ENCODE data around the gene NOVA2. TPM values are rescaled to one million over a fixed set of nuclear protein-coding genes. Genes with fewer than 3 reads are reported as not detected.

NOVA2 gene
- total and polyA plus RNA-seq, 2 of the 8 experiments (the other 6 are each of a cell fraction or from before 2014, with no cell fraction given): 3.2 to 24.6 TPM

- H3K9ac ChIP-seq (replicated peaks in 1 of 4; ENCODE audit: extremely low read depth in 1 of 4, low read depth in 3 of 4, low read length in 3 of 4): no peak overlapping the region
- no peak for FAIRE-seq
- no peaks in the 10 kb centered on the region for H3K79me2 ChIP-seq (ENCODE audit: control insufficient read depth in 1 of 2, insufficient read depth in 2 of 2, low read length in 2 of 2)
- H2BK12ac ChIP-seq (ENCODE audit: low read depth, low read length): no peak overlapping the region
- no peaks in the 10 kb centered on the region for H3K36me3 ChIP-seq (ENCODE audit: control insufficient read depth in 2 of 4, insufficient read depth in 4 of 4, low read length in 3 of 4)
- no peak overlapping the region for H3K56ac ChIP-seq (replicated peaks; ENCODE audit: insufficient read length, low read depth, low read length)
- no peak for DNase-seq (ENCODE audit: low read depth in 1 of 2, low spot score in 2 of 2)
- H3K23me2 ChIP-seq (ENCODE audit: low read depth, low read length): 0 out of 2 replicates have a peak, but pooled peaks cover 2% of the 10 kb centered on the region
- H4K8ac ChIP-seq (ENCODE audit: extremely low read depth, insufficient read depth, low read length): no peak overlapping the region
- ChIA-PET POLR2A (ENCODE audit: partially characterized antibody) (interaction anchor here (0.8 to 1.2 kb wide), 2 partner anchors 11 to 50 kb away, joined by 3 read pairs; no protein-coding TSS in a partner anchor), CTCF (ENCODE audit: partially characterized antibody) (interaction anchor here (0.6 to 1.6 kb wide), 2 partner anchors 65 to 795 kb away, joined by 3 to 6 read pairs; no protein-coding TSS in a partner anchor)
- no peak overlapping the region for H3K27ac ChIP-seq (ENCODE audit: low read depth, low read length)
- H3K4me1 ChIP-seq (replicated peaks in 1 of 4; ENCODE audit: control insufficient read depth in 3 of 4, insufficient read depth in 4 of 4, low read length in 3 of 4): peaks cover 0 to 7% (median 4%) of the 10 kb centered on the region in 4 experiments; a peak in 3 of 7 replicates
- no peak overlapping the region for H3K4me2 ChIP-seq (ENCODE audit: insufficient read depth in 1 of 2, low read depth in 2 of 2, low read length in 2 of 2)
- no peak overlapping the region for H2BK5ac ChIP-seq (ENCODE audit: low read depth, low read length)
- H2BK20ac ChIP-seq (ENCODE audit: low read length): no peak overlapping the region
- no peak overlapping the region for H4K5ac ChIP-seq (ENCODE audit: insufficient read length, low read depth, low read length)
- peaks cover 0 to 3% of the 10 kb centered on the region in 2 experiments for H4K20me1 ChIP-seq (replicated peaks in 1 of 2; ENCODE audit: control insufficient read depth in 1 of 2, insufficient read depth in 2 of 2, low read length in 2 of 2)
- H3K14ac ChIP-seq (ENCODE audit: insufficient read length): no peak overlapping the region
- no peak overlapping the region for H3K18ac ChIP-seq (ENCODE audit: extremely low read depth, low read length)
- no peak overlapping the region for H2BK15ac ChIP-seq (ENCODE audit: low read length)
- no peaks in the 10 kb centered on the region for H3K79me1 ChIP-seq (ENCODE audit: low read depth, low read length)
- H2AFZ ChIP-seq (ENCODE audit: low read length): no peak overlapping the region
- H3K23ac ChIP-seq (ENCODE audit: insufficient read length): no peak overlapping the region
- H3K27me3 ChIP-seq (replicated peaks in 1 of 4; ENCODE audit: control insufficient read depth in 3 of 4, extremely low read depth in 1 of 4, insufficient read depth in 3 of 4, low read length in 3 of 4): no peaks in the 10 kb centered on the region
- H3K4me3 ChIP-seq (ENCODE audit: extremely low read depth in 1 of 4, insufficient read depth in 2 of 4, low read depth in 3 of 4, low read length in 4 of 4): no peak overlapping the region
- H2BK120ac ChIP-seq (replicated peaks; ENCODE audit: low read depth, low read length): no peak overlapping the region
- no peak overlapping the region for H4K91ac ChIP-seq (replicated peaks; ENCODE audit: insufficient read length, low read length)
- H3K9me3 ChIP-seq (ENCODE audit: insufficient read depth in 2 of 2, low read depth in 1 of 2, low read length in 1 of 2): no peaks in the 10 kb centered on the region
- TF ChIP-seq ATF3 (IDR thresholded peaks at IDR 0.05; ENCODE audit: insufficient read depth, low read depth, low read length) (no peak), CEBPB (IDR thresholded peaks at IDR 0.05; ENCODE audit: low read depth, low read length) (no peak)
- WGBS, 2 experiments (ENCODE audit: extremely low coverage in 1 of 2, insufficient coverage in 1 of 2, insufficient read length in 1 of 2, insufficient replicate concordance in 2 of 2, low coverage in 1 of 2, low lambda C conversion rate in 2 of 2, missing lambda C conversion rate in 1 of 2): 73% methylated on average over 7 of the region's 7 CpGs; no CpG with 5 or more reads in 1 of the 2 experiments
- H3K4ac ChIP-seq (replicated peaks; ENCODE audit: insufficient read length, low read depth, low read length): no peak overlapping the region
- H2AK5ac ChIP-seq (ENCODE audit: low read depth, low read length): no peak overlapping the region
Observed at GRCh38 chr19:45978156-45978555, 4.5 kb upstream of the NOVA2 start.
